ENCODE data around the gene EFCAB10.
"Not testable (repeated sequence)": the region's sequence is repeated elsewhere in the genome, so short reads cannot be mapped to it uniquely, and the experiment has no call there.

The EFCAB10 gene

GRCh38 chr7:105530126-105530525 is 51.2 kb downstream of the EFCAB10 start:
- DNase-seq, result no peak

GRCh38 chr7:105527737-105528136 is 53.6 kb downstream of the EFCAB10 start:
- DNase-seq, result not testable (repeated sequence)

GRCh38 chr7:105524840-105525239 is 56.5 kb downstream of the EFCAB10 start:
- DNase-seq, result no peak

- DNase-seq, result not testable (repeated sequence)
These were observed 56.9 kb downstream of the EFCAB10 start for GRCh38 chr7:105524423-105524822.

- DNase-seq, result peak; percentile 89
These were observed 59.4 kb downstream of the EFCAB10 start, which contains the start of gene PUS7 for GRCh38 chr7:105521717-105522463. TSS of gene PUS7 (minus strand) at chr7:105522271. CDS start at chr7:105508512, 13,759 bp downstream.

GRCh38 chr7:105521027-105521716 is 60.1 kb downstream of the EFCAB10 start:
- peak; percentile 53 for DNase-seq

- not testable (repeated sequence) for DNase-seq
These were observed 60.7 kb downstream of the EFCAB10 start for GRCh38 chr7:105520620-105521019.

- DNase-seq, result no peak
These were observed 61.9 kb downstream of the EFCAB10 start for GRCh38 chr7:105519353-105519752.

GRCh38 chr7:105515610-105516009 is 65.7 kb downstream of the EFCAB10 start:
- not testable (repeated sequence) for DNase-seq
